IMR-90 (cell line): ENCODE measurements around the gene MAMDC4. TPM values are rescaled to one million over a fixed set of nuclear protein-coding genes. Genes with fewer than 3 reads are reported as not detected.

ENCODE experiments used
- ATAC-seq: fragments of 200-7000 bp; cut with Tn5 transposase; 2 replicates; pipeline ENCODE4 v1.9.1; 2020; ENCODE audit warnings: low read depth, mild to moderate bottlenecking, moderate library complexity
- BruUV-seq: library from RNA; stranded (reverse); fragments of 400-500 nt; replicated peaks from 2 replicates; lab custom pipeline; 2021; lab: Mats Ljungman, UMichigan
- CTCF ChIA-PET: fragments of 300-600 bp; formaldehyde crosslinking; extraction: SDS; loops from one replicate; lab custom pipeline; 2021; ENCODE audit warnings: antibody characterized with exemption; lab: Yijun Ruan, JAX
- POLR2A ChIA-PET: fragments of 300-600 bp; sonication (Branson Sonifier 250); formaldehyde crosslinking; loops from one replicate; lab custom pipeline; 2022; ENCODE audit warnings: antibody characterized with exemption; ENCODE audit not compliant: unreplicated experiment; lab: Charles Lee
- DNase-seq: peaks from one replicate; pipeline ENCODE4 v3.0.0; 2013
- H2AFZ ChIP-seq: replicated peaks from 2 replicates; pipeline ENCODE3; 2013; ENCODE audit warnings: low read length, mild to moderate bottlenecking; ENCODE audit not compliant: poor library complexity
- H2AK5ac ChIP-seq: 2 replicates; pipeline ENCODE4 v1.6.1; 2013; ENCODE audit warnings: low read depth, low read length, inconsistent platforms
- H2AK9ac ChIP-seq: replicated peaks from 2 replicates; pipeline ENCODE3; 2013; ENCODE audit warnings: mild to moderate bottlenecking, low read depth, low read length, moderate library complexity; ENCODE audit not compliant: poor library complexity
- H2BK120ac ChIP-seq: 2 replicates; pipeline ENCODE4 v1.6.1; 2013; ENCODE audit warnings: low read depth, low read length, inconsistent platforms
- H2BK15ac ChIP-seq: 3 replicates; pipeline ENCODE4 v1.6.1; 2013; ENCODE audit warnings: low read depth, low read length, inconsistent platforms
- H2BK20ac ChIP-seq: 2 replicates; pipeline ENCODE4 v1.6.1; 2013; ENCODE audit warnings: low read depth, mild to moderate bottlenecking, inconsistent platforms, low read length, moderate library complexity
- H2BK5ac ChIP-seq: 2 replicates; pipeline ENCODE4 v1.6.1; 2013; ENCODE audit warnings: mild to moderate bottlenecking, low read depth, low read length, inconsistent platforms; ENCODE audit not compliant: poor library complexity, severe bottlenecking
- H3K14ac ChIP-seq: replicated peaks from 2 replicates; pipeline ENCODE4 v1.6.1; 2013; ENCODE audit warnings: low read depth, low read length, inconsistent platforms
- H3K18ac ChIP-seq: 2 replicates; pipeline ENCODE4 v1.6.1; 2013; ENCODE audit warnings: low read depth, low read length, control low read depth
- H3K23ac ChIP-seq: 2 replicates; pipeline ENCODE4 v1.6.1; 2013; ENCODE audit warnings: low read depth, low read length, inconsistent platforms
- H3K27ac ChIP-seq: 2 replicates; pipeline ENCODE4 v1.5.1; 2013; ENCODE audit warnings: mild to moderate bottlenecking, control low read depth, low read length; ENCODE audit not compliant: insufficient read depth
- H3K27me3 ChIP-seq: 2 replicates; pipeline ENCODE4 v1.6.1; 2013; ENCODE audit warnings: low read length; ENCODE audit not compliant: control insufficient read depth, insufficient read depth
- H3K36me3 ChIP-seq: 2 replicates; pipeline ENCODE4 v1.6.1; 2013; ENCODE audit warnings: low read length, mixed read lengths; ENCODE audit not compliant: control insufficient read depth, insufficient read depth
- H3K4ac ChIP-seq: 2 replicates; pipeline ENCODE4 v1.6.1; 2013; ENCODE audit warnings: low read depth, low read length, inconsistent platforms
- H3K4me1 ChIP-seq: 2 replicates; pipeline ENCODE4 v1.6.1; 2013; ENCODE audit warnings: low read length, mixed read lengths; ENCODE audit not compliant: control insufficient read depth, insufficient read depth
- H3K4me2 ChIP-seq: 2 replicates; pipeline ENCODE4 v1.6.1; 2013; ENCODE audit warnings: low read depth, mild to moderate bottlenecking, control low read depth, low read length, moderate library complexity
- H3K4me3 ChIP-seq: 2 replicates; pipeline ENCODE4 v1.5.1; 2013; ENCODE audit warnings: low read depth, mild to moderate bottlenecking, control low read depth, low read length, moderate library complexity; ENCODE audit not compliant: insufficient read depth
- H3K56ac ChIP-seq: 2 replicates; pipeline ENCODE4 v1.6.1; 2013; ENCODE audit warnings: low read length, inconsistent platforms; ENCODE audit not compliant: insufficient read depth; ENCODE audit errors: extremely low read depth
- H3K79me1 ChIP-seq, 2 experiments: 2 replicates each; pipeline ENCODE4 v1.6.1; 2013; ENCODE audit warnings: low read length in 2 of 2, inconsistent platforms in 1 of 2, low read depth in 1 of 2
- H3K9ac ChIP-seq: 2 replicates; pipeline ENCODE4 v1.6.1; 2013; ENCODE audit warnings: low read depth, low read length, control low read depth
- H3K9me1 ChIP-seq: 2 replicates; pipeline ENCODE4 v1.6.1; 2013; ENCODE audit warnings: low read length, inconsistent platforms; ENCODE audit not compliant: insufficient read depth
- H3K9me3 ChIP-seq: 2 replicates; pipeline ENCODE4 v1.6.1; 2013; ENCODE audit warnings: low read length; ENCODE audit not compliant: control insufficient read depth, insufficient read depth
- H4K20me1 ChIP-seq: 2 replicates; pipeline ENCODE4 v1.6.1; 2013; ENCODE audit warnings: low read length, inconsistent platforms; ENCODE audit not compliant: insufficient read depth
- H4K5ac ChIP-seq: 2 replicates; pipeline ENCODE4 v1.6.1; 2013; ENCODE audit warnings: mild to moderate bottlenecking, low read depth, low read length, control low read depth
- H4K8ac ChIP-seq, 2 experiments: 2 replicates each; pipeline ENCODE4 v1.6.1; 2013; ENCODE audit warnings: low read depth in 2 of 2, low read length in 2 of 2, control low read depth in 1 of 2, inconsistent platforms in 1 of 2
- H4K91ac ChIP-seq: 2 replicates; pipeline ENCODE4 v1.6.1; 2013; ENCODE audit warnings: low read depth, low read length, inconsistent platforms; ENCODE audit not compliant: insufficient read depth
- BHLHE40 ChIP-seq: fragments of 150-350 bp; IDR thresholded peaks from 2 replicates; pipeline ENCODE4 v1.6.1; 2016; ENCODE audit warnings: mild to moderate bottlenecking, low read depth, low read length
- CEBPB ChIP-seq: IDR thresholded peaks from 2 replicates; pipeline ENCODE4 v1.6.1; 2012; ENCODE audit warnings: low read depth, low read length, improper control_type of control experiment
- CHD1 ChIP-seq: IDR thresholded peaks from 2 replicates; pipeline ENCODE4 v1.6.1; 2012; ENCODE audit warnings: low read depth, low read length, improper control_type of control experiment
- MAFK ChIP-seq: IDR thresholded peaks from 2 replicates; pipeline ENCODE4 v1.6.1; 2012; ENCODE audit warnings: low read depth, low read length, improper control_type of control experiment
- MAZ ChIP-seq: IDR thresholded peaks from 2 replicates; pipeline ENCODE4 v1.6.1; 2012; ENCODE audit warnings: low read depth, mild to moderate bottlenecking, low read length, improper control_type of control experiment, moderate library complexity, borderline replicate concordance
- RAD21 ChIP-seq: IDR thresholded peaks from 2 replicates; pipeline ENCODE4 v1.6.1; 2012; ENCODE audit warnings: low read length, improper control_type of control experiment
- RCOR1 ChIP-seq: IDR thresholded peaks from 2 replicates; pipeline ENCODE4 v1.6.1; 2012; ENCODE audit warnings: mild to moderate bottlenecking, low read length, improper control_type of control experiment; ENCODE audit not compliant: insufficient replicate concordance
- RFX5 ChIP-seq: IDR thresholded peaks from 2 replicates; pipeline ENCODE4 v1.8.0; 2012; ENCODE audit warnings: low read depth, mild to moderate bottlenecking, low read length, moderate library complexity
- WGBS, 2 experiments: methylation state at CpG; one replicate each; pipeline versions ENCODE4 v1.1.5 to v1.1.7; 2013; ENCODE audit warnings: missing lambda C conversion rate in 2 of 2; ENCODE audit not compliant: insufficient read length in 1 of 2; ENCODE audit errors: extremely low coverage in 2 of 2; 5-methylcytosine and 5-hydroxymethylcytosine counted together
- dilution Hi-C: fragments of 300-500 bp; cut with HindIII; formaldehyde crosslinking; loops from one replicate; pipeline ENCODE4 v1.14.3; 2018; ENCODE audit warnings: low sequenced_read_pairs; ENCODE audit not compliant: unreplicated experiment
- in situ Hi-C: fragments of 300-500 bp; cut with MboI; formaldehyde crosslinking; loops from 3 replicates; pipeline ENCODE4 v1.14.3; 2019; ENCODE audit warnings: low sequenced_read_pairs, inconsistent platforms, mixed read lengths
- intact Hi-C: fragments of 100-400 bp; cut with micrococcal nuclease; formaldehyde crosslinking; loops from 2 replicates; pipeline ENCODE4 v1.10.0; 2022
- polyA plus RNA-seq, 3 experiments: library from polyadenylated mRNA; depleted of rRNA; stranded (reverse); fragments of >200 nt; gene quantifications; 2 replicates each; pipeline ENCODE4 v1.2.3, GENCODE V29; 2012; ENCODE audit warnings: low replicate concordance in 1 of 3
- total RNA-seq: library from RNA; depleted of rRNA; stranded (reverse); fragments of >200 nt; gene quantifications from 2 replicates; pipeline ENCODE4 v1.2.3, GENCODE V29; 2012
- TF ChIP-seq, protein P1 (sequence below): conservative IDR thresholded peaks from 2 replicates; pipeline ENCODE4 v1.5.1; 2012; ENCODE audit warnings: mild to moderate bottlenecking, low read depth, low read length, improper control_type of control experiment
- TF ChIP-seq, protein P2 (sequence below): fragments of 150-350 bp; IDR thresholded peaks from 2 replicates; pipeline ENCODE4 v1.6.1; 2016; ENCODE audit warnings: low read depth, mild to moderate bottlenecking, low read length, moderate library complexity, borderline replicate concordance

The MAMDC4 gene
- total and polyA plus RNA-seq, 2 of the 4 experiments (the other 2 are of a cell fraction) = 0.18 to 3.5 TPM

GRCh38 chr9:136860529-136860928 is 8.4 kb downstream of the MAMDC4 start:
- no TSS peak for BruUV-seq

More at GRCh38 chr9:136860529-136860928, 8.4 kb downstream of the MAMDC4 start:
- dilution Hi-C loops (no loop called here), in situ Hi-C loops (no loop called here), intact Hi-C loops (no loop called here)
- no peak overlapping the region for H4K8ac ChIP-seq
- H2AK9ac ChIP-seq = no peak overlapping the region
- peaks cover 16 to 41% of the 10 kb centered on the region in 2 experiments for H3K79me1 ChIP-seq
- ATAC-seq (no peak), DNase-seq (no peak)
- H2BK15ac ChIP-seq = no peak overlapping the region
- H3K4me1 ChIP-seq = peaks cover 12% of the 10 kb centered on the region
- H3K4me2 ChIP-seq = no peak overlapping the region
- no peak overlapping the region for H2BK20ac ChIP-seq
- TF ChIP-seq RFX5 (no peak), MAFK (no peak), RAD21 (no peak), CEBPB (no peak), MAZ (no peak), RCOR1 (no peak), CHD1 (no peak), BHLHE40 (no peak)
- TF ChIP-seq, protein P1, sequence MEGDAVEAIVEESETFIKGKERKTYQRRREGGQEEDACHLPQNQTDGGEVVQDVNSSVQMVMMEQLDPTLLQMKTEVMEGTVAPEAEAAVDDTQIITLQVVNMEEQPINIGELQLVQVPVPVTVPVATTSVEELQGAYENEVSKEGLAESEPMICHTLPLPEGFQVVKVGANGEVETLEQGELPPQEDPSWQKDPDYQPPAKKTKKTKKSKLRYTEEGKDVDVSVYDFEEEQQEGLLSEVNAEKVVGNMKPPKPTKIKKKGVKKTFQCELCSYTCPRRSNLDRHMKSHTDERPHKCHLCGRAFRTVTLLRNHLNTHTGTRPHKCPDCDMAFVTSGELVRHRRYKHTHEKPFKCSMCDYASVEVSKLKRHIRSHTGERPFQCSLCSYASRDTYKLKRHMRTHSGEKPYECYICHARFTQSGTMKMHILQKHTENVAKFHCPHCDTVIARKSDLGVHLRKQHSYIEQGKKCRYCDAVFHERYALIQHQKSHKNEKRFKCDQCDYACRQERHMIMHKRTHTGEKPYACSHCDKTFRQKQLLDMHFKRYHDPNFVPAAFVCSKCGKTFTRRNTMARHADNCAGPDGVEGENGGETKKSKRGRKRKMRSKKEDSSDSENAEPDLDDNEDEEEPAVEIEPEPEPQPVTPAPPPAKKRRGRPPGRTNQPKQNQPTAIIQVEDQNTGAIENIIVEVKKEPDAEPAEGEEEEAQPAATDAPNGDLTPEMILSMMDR = no peak
- TF ChIP-seq, protein P2, sequence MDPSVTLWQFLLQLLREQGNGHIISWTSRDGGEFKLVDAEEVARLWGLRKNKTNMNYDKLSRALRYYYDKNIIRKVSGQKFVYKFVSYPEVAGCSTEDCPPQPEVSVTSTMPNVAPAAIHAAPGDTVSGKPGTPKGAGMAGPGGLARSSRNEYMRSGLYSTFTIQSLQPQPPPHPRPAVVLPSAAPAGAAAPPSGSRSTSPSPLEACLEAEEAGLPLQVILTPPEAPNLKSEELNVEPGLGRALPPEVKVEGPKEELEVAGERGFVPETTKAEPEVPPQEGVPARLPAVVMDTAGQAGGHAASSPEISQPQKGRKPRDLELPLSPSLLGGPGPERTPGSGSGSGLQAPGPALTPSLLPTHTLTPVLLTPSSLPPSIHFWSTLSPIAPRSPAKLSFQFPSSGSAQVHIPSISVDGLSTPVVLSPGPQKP = no peak
- no peak overlapping the region for H3K56ac ChIP-seq
- no peak overlapping the region for H4K5ac ChIP-seq
- H3K36me3 ChIP-seq = peaks cover 35% of the 10 kb centered on the region
- peaks cover 16% of the 10 kb centered on the region for H4K20me1 ChIP-seq
- 88% methylated on average over 5 of the region's 9 CpGs; no CpG with 5 or more reads in 1 of the 2 experiments for WGBS, 2 experiments
- CTCF ChIA-PET = no interaction called here
- H2AFZ ChIP-seq = no peak overlapping the region
- H3K4ac ChIP-seq = no peak overlapping the region
- H3K18ac ChIP-seq = no peak overlapping the region
- no peak overlapping the region for H4K91ac ChIP-seq
- H3K4me3 ChIP-seq = no peak overlapping the region
- no peaks in the 10 kb centered on the region for H3K9me3 ChIP-seq
- H2BK120ac ChIP-seq = no peak overlapping the region
- H3K27me3 ChIP-seq = no peaks in the 10 kb centered on the region
- peaks cover 5% of the 10 kb centered on the region for H3K9me1 ChIP-seq
- no peak overlapping the region for H2AK5ac ChIP-seq
- no peak overlapping the region for H3K23ac ChIP-seq
- no peak overlapping the region for H3K9ac ChIP-seq
- no peak overlapping the region for H2BK5ac ChIP-seq
- H3K14ac ChIP-seq = no peak overlapping the region
- no peak overlapping the region for H3K27ac ChIP-seq
- POLR2A ChIA-PET = no interaction called here
